Panc1 (cell line): ENCODE data around the gene BTBD2. TPM values are rescaled to one million over a fixed set of nuclear protein-coding genes. Genes with fewer than 3 reads are reported as not detected.

Experiments
- ATAC-seq: fragments of 200-7000 bp; cut with Tn5 transposase; 2 replicates; pipeline ENCODE4 v1.9.1; 2020; ENCODE audit warnings: mild to moderate bottlenecking, moderate library complexity
- BruUV-seq: library from RNA; stranded (reverse); fragments of 400-500 nt; replicated peaks from 2 replicates; lab custom pipeline; 2021; lab: Mats Ljungman, UMichigan
- CTCF ChIA-PET: fragments of 300-600 bp; sonication (Branson Sonifier 250); formaldehyde crosslinking; loops from one replicate; lab custom pipeline; 2022; ENCODE audit warnings: antibody characterized with exemption; lab: Charles Lee
- POLR2A ChIA-PET: fragments of 300-600 bp; sonication (Branson Sonifier 250); formaldehyde crosslinking; loops from one replicate; lab custom pipeline; 2022; ENCODE audit warnings: antibody characterized with exemption; lab: Charles Lee
- DNase-seq: peaks from one replicate; pipeline ENCODE4 v3.0.0-alpha.2; 2010; ENCODE audit warnings: low read depth, low spot score
- H3K27ac ChIP-seq: 2 replicates; pipeline ENCODE4 v1.5.1; 2011; ENCODE audit warnings: mild to moderate bottlenecking, low read length, inconsistent platforms
- H3K27me3 ChIP-seq: fragments of 200-500 bp; sonication (Bioruptor generic); 2 replicates; pipeline ENCODE4 v1.6.0; 2014; ENCODE audit warnings: low read length, inconsistent platforms; ENCODE audit not compliant: control insufficient read depth, insufficient read depth
- H3K36me3 ChIP-seq: fragments of 200-500 bp; sonication (Bioruptor generic); 2 replicates; pipeline ENCODE4 v1.5.1; 2014; ENCODE audit warnings: inconsistent platforms, mild to moderate bottlenecking, low read length, moderate library complexity; ENCODE audit not compliant: control insufficient read depth, insufficient read depth
- H3K4me1 ChIP-seq: 2 replicates; pipeline ENCODE4 v1.5.1; 2011; ENCODE audit warnings: inconsistent platforms, mild to moderate bottlenecking, low read length, moderate library complexity; ENCODE audit not compliant: control insufficient read depth, insufficient read depth
- H3K4me3 ChIP-seq, 2 experiments: 2 replicates each; pipeline ENCODE4 v1.5.1; 2011 to 2012; ENCODE audit warnings: low read depth in 2 of 2, low read length in 2 of 2, mild to moderate bottlenecking in 2 of 2, inconsistent platforms in 1 of 2, moderate library complexity in 1 of 2
- H3K9me3 ChIP-seq: fragments of 200-500 bp; sonication (Bioruptor generic); 2 replicates; pipeline ENCODE4 v1.5.1; 2014; ENCODE audit warnings: low read depth, mild to moderate bottlenecking, inconsistent platforms, low read length, moderate library complexity; ENCODE audit not compliant: control insufficient read depth, insufficient read depth
- CTCF ChIP-seq: fragments of 450-650 bp; IDR thresholded peaks from 2 replicates; pipeline ENCODE4 v1.5.1; 2017; ENCODE audit warnings: mild to moderate bottlenecking
- POLR2AphosphoS5 ChIP-seq: IDR thresholded peaks from 2 replicates; pipeline ENCODE4 v1.6.1; 2012; ENCODE audit warnings: mild to moderate bottlenecking, low read depth, low read length, moderate library complexity
- REST ChIP-seq, 2 experiments: IDR thresholded peaks; 2 replicates each; pipeline ENCODE4 v1.6.1; 2011 to 2012; ENCODE audit warnings: low read depth in 2 of 2, control low read depth in 1 of 2, low read length in 1 of 2, mild to moderate bottlenecking in 1 of 2, moderate library complexity in 1 of 2; ENCODE audit not compliant: insufficient read depth in 1 of 2
- SIN3A ChIP-seq: IDR thresholded peaks from 2 replicates; pipeline ENCODE4 v1.6.1; 2012; ENCODE audit warnings: low read depth, mild to moderate bottlenecking, low read length, moderate library complexity, borderline replicate concordance; ENCODE audit not compliant: insufficient read depth
- TCF7L2 ChIP-seq: IDR thresholded peaks from 2 replicates; pipeline ENCODE4 v1.6.1; 2011; ENCODE audit warnings: mild to moderate bottlenecking, low read depth, low read length, inconsistent platforms
- in situ Hi-C: cut with HindIII; loops from 2 replicates; pipeline ENCODE4 v1.10.0; 2016; ENCODE audit warnings: low sequenced_read_pairs, low pct_unique_long_range_greater_than_20kb
- intact Hi-C: fragments of 100-400 bp; cut with micrococcal nuclease; formaldehyde crosslinking; loops from one replicate; pipeline ENCODE4 v1.10.0; 2022; ENCODE audit not compliant: unreplicated experiment
- total RNA-seq: library from RNA; stranded (reverse); gene quantifications from one replicate; pipeline ENCODE4 v1.2.1, GENCODE V29; 2021; ENCODE audit not compliant: unreplicated experiment

Gene BTBD2
- total RNA-seq, 1 experiment from 2014 or later: 59.6 TPM

- ChIA-PET CTCF (no interaction called here), POLR2A (no interaction called here)
- Histone ChIP-seq H3K9me3 (no peaks in the 10 kb centered on the region), H3K4me3 (peak overlapping the region; percentile 78 to 84), H3K36me3 (peaks cover 6% of the 10 kb centered on the region; the same call in 1 of the 2 replicates), H3K4me1 (peaks cover 43% of the 10 kb centered on the region), H3K27ac (peak overlapping the region; percentile 75), H3K27me3 (no peaks in the 10 kb centered on the region)
- in situ Hi-C loops: no loop called here
- no peak for ATAC-seq
- no TSS peak for BruUV-seq
- intact Hi-C loops: no loop called here
- no peak for TF ChIP-seq POLR2AphosphoS5
- TF ChIP-seq REST (IDR thresholded peaks at IDR 0.05; ENCODE audit: insufficient read depth in 1 of 2, low read depth in 2 of 2, low read length in 1 of 2): no peak
- TF ChIP-seq TCF7L2: no peak
- TF ChIP-seq SIN3A: no peak
- no peak for TF ChIP-seq CTCF
- DNase-seq: no peak
Measured at GRCh38 chr19:2050349-2050990, 35.0 kb upstream of the BTBD2 start.

GRCh38 chr19:2049741-2050348, 34.3 kb upstream of the BTBD2 start:
- ChIA-PET POLR2A (interaction anchor here (0.6 kb wide), 1 partner anchor 149 kb away, joined by 5 read pairs; no protein-coding TSS in a partner anchor), CTCF (no interaction called here)
- Histone ChIP-seq H3K27me3 (no peaks in the 10 kb centered on the region), H3K4me3 (peak overlapping the region; percentile 78 to 84), H3K4me1 (peaks cover 46% of the 10 kb centered on the region), H3K9me3 (no peaks in the 10 kb centered on the region), H3K27ac (peak overlapping the region; percentile 75), H3K36me3 (peaks cover 6% of the 10 kb centered on the region; the same call in 1 of the 2 replicates)
- DNase-seq (no peak), ATAC-seq (peak; percentile 20; the same call in 1 of the 2 replicates)
- intact Hi-C loops (no loop called here), in situ Hi-C loops (no loop called here)
- TF ChIP-seq REST (IDR thresholded peaks at IDR 0.05; ENCODE audit: insufficient read depth in 1 of 2, low read depth in 2 of 2, low read length in 1 of 2) (no peak), SIN3A (0 out of 2 replicates have a peak, but pooled peaks have one; percentile 28)
- no TSS peak for BruUV-seq
